Liver (tissue), 9 donors: ENCODE results near the gene NAA50. TPM values are rescaled to one million over a fixed set of nuclear protein-coding genes. Genes with fewer than 3 reads are reported as not detected.

ENCODE experiments used
- DNase-seq: peaks from one replicate; pipeline ENCODE4 v3.0.0-alpha.2; 2017; ENCODE audit warnings: low spot score
- H3K27ac ChIP-seq, 2 donors: one replicate each; pipeline ENCODE4 v1.7.0; 2013; ENCODE audit warnings: inconsistent platforms in 2 of 2, low read length in 2 of 2, control low read depth in 1 of 2, low read depth in 1 of 2, mild to moderate bottlenecking in 1 of 2
- H3K27me3 ChIP-seq, 4 donors: one replicate each; pipeline versions ENCODE4 v1.6.1 to v1.7.0; 2013; ENCODE audit warnings: low read length in 3 of 4, inconsistent platforms in 1 of 4, mild to moderate bottlenecking in 1 of 4, moderate library complexity in 1 of 4; ENCODE audit not compliant: control insufficient read depth in 4 of 4, insufficient read depth in 4 of 4
- H3K36me3 ChIP-seq, 4 donors: one replicate each; pipeline versions ENCODE4 v1.6.1 to v1.7.0; 2013; ENCODE audit warnings: low read length in 3 of 4, mild to moderate bottlenecking in 3 of 4, low read depth in 1 of 4, moderate library complexity in 1 of 4; ENCODE audit not compliant: control insufficient read depth in 4 of 4, insufficient read depth in 3 of 4
- H3K4me1 ChIP-seq, 4 donors: one replicate each; pipeline versions ENCODE4 v1.6.1 to v1.7.0; 2013; ENCODE audit warnings: low read length in 3 of 4, mild to moderate bottlenecking in 3 of 4, moderate library complexity in 1 of 4; ENCODE audit not compliant: control insufficient read depth in 4 of 4, insufficient read depth in 4 of 4
- H3K4me3 ChIP-seq, 3 donors: one replicate each; pipeline versions ENCODE4 v1.6.1 to v1.7.0; 2013; ENCODE audit warnings: low read length in 3 of 3, control low read depth in 1 of 3, low read depth in 1 of 3, mild to moderate bottlenecking in 1 of 3
- H3K9ac ChIP-seq, 2 donors: one replicate each; pipeline ENCODE4 v1.7.0; 2013; ENCODE audit warnings: low read length in 2 of 2, mild to moderate bottlenecking in 2 of 2, moderate library complexity in 2 of 2, control low read depth in 1 of 2, low read depth in 1 of 2
- H3K9me3 ChIP-seq, 4 donors: one replicate each; pipeline versions ENCODE4 v1.6.1 to v1.7.0; 2013; ENCODE audit warnings: low read length in 3 of 4; ENCODE audit not compliant: control insufficient read depth in 4 of 4
- ATF3 ChIP-seq: IDR thresholded peaks from 2 replicates; pipeline ENCODE4 v1.6.1; 2016; ENCODE audit warnings: antibody characterized with exemption
- CTCF ChIP-seq: fragments of 150-350 bp; IDR thresholded peaks from 2 replicates; pipeline ENCODE4 v1.5.1; 2017; ENCODE audit warnings: improper control_type of control experiment, low read depth, low read length; ENCODE audit not compliant: missing input control
- EGR1 ChIP-seq, 2 donors: IDR thresholded peaks; 2 replicates each; pipeline ENCODE4 v1.6.1; 2016 to 2018; ENCODE audit warnings: antibody characterized with exemption in 2 of 2, low read depth in 2 of 2
- FOXA1 ChIP-seq: IDR thresholded peaks from 2 replicates; pipeline ENCODE4 v1.6.1; 2016; ENCODE audit warnings: antibody characterized with exemption
- FOXA2 ChIP-seq: IDR thresholded peaks from 2 replicates; pipeline ENCODE4 v1.6.1; 2016; ENCODE audit warnings: antibody characterized with exemption
- GABPA ChIP-seq, 2 donors: IDR thresholded peaks in 1 of 2; conservative IDR thresholded peaks in 1 of 2; 2 replicates each; pipeline ENCODE4 v1.6.1; 2016; ENCODE audit warnings: antibody characterized with exemption in 2 of 2, mild to moderate bottlenecking in 1 of 2, moderate library complexity in 1 of 2
- HNF4A ChIP-seq, 2 donors: conservative IDR thresholded peaks; 2 replicates each; pipeline ENCODE4 v1.6.1; 2016; ENCODE audit warnings: antibody characterized with exemption in 2 of 2, mild to moderate bottlenecking in 2 of 2
- HNF4G ChIP-seq: IDR thresholded peaks from 2 replicates; pipeline ENCODE4 v1.6.1; 2016; ENCODE audit warnings: antibody characterized with exemption
- JUND ChIP-seq, 2 donors: IDR thresholded peaks; 2 replicates each; pipeline ENCODE4 v1.6.1; 2016; ENCODE audit warnings: antibody characterized with exemption in 2 of 2
- MAX ChIP-seq: IDR thresholded peaks from 2 replicates; pipeline ENCODE4 v1.6.1; 2016; ENCODE audit warnings: antibody characterized with exemption
- NR2F2 ChIP-seq: IDR thresholded peaks from 2 replicates; pipeline ENCODE4 v1.6.1; 2016; ENCODE audit warnings: antibody characterized with exemption
- RAD21 ChIP-seq, 2 donors: IDR thresholded peaks; 2 replicates each; pipeline ENCODE4 v1.6.1; 2016; ENCODE audit warnings: antibody characterized with exemption in 2 of 2, mild to moderate bottlenecking in 2 of 2
- REST ChIP-seq: IDR thresholded peaks from 2 replicates; pipeline ENCODE4 v1.6.1; 2016; ENCODE audit warnings: antibody characterized with exemption, mild to moderate bottlenecking
- RXRA ChIP-seq, 2 donors: IDR thresholded peaks; 2 replicates each; pipeline ENCODE4 v1.6.1; 2017 to 2018; ENCODE audit warnings: antibody characterized with exemption in 2 of 2, mild to moderate bottlenecking in 1 of 2
- SP1 ChIP-seq: IDR thresholded peaks from 2 replicates; pipeline ENCODE4 v1.6.1; 2018; ENCODE audit warnings: antibody characterized with exemption, mild to moderate bottlenecking
- TAF1 ChIP-seq: conservative IDR thresholded peaks from 2 replicates; pipeline ENCODE4 v1.6.1; 2016; ENCODE audit warnings: antibody characterized with exemption, mild to moderate bottlenecking
- YY1 ChIP-seq: IDR thresholded peaks from 2 replicates; pipeline ENCODE4 v1.6.1; 2016; ENCODE audit warnings: antibody characterized with exemption, mild to moderate bottlenecking
- ZBTB33 ChIP-seq: IDR thresholded peaks from 2 replicates; pipeline ENCODE4 v1.6.1; 2016; ENCODE audit warnings: antibody characterized with exemption
- WGBS: extraction: QIAGEN DNeasy Blood & Tissue Kit; methylation state at CpG from one replicate; pipeline ENCODE4 v1.1.7; 2013; 5-methylcytosine and 5-hydroxymethylcytosine counted together
- polyA plus RNA-seq, 2 donors: library from polyadenylated mRNA; stranded (reverse) in 1 of 2; unstranded in 1 of 2; fragments of 200-250 nt in 1 of 2; fragments of >200 nt in 1 of 2; fragmentation: Nextera tagmentation in 1 of 2; extraction: Ambion mirVana in 1 of 2; gene quantifications; one replicate each; pipeline versions ENCODE4 v1.2.1 to v1.2.3, GENCODE V29; 2013 to 2015
- total RNA-seq, 2 donors: library from RNA; depleted of rRNA; stranded (reverse); fragments of >200 nt; gene quantifications; one replicate each; pipeline ENCODE4 v1.2.3, GENCODE V29; 2014
- donor health status: healthy.
- donor health status: healthy.
- donor health status: healthy.
- donor health status: healthy.
- donor health status: healthy.

Gene NAA50
- total and polyA plus RNA-seq, 4 donors: 37.3 to 162 (median 73.9) TPM

- TF ChIP-seq CTCF (no peak), SP1 (no peak), GABPA (IDR thresholded peaks at IDR 0.05 in 1 of 2, conservative IDR thresholded peaks at IDR 0.05 in 1 of 2) (no peak), HNF4A (conservative IDR thresholded peaks at IDR 0.05) (no peak), FOXA2 (no peak), TAF1 (no peak), JUND (IDR thresholded peaks at IDR 0.05) (no peak)
These were observed 1.4 kb upstream of the NAA50 start (continued) for GRCh38 chr3:113747283-113748046.

- under 1% methylated on average over 34 of the region's 34 CpGs for WGBS
- DNase-seq: peak; percentile 85
- Histone ChIP-seq H3K9ac (peak within 1 kb of the TSS; percentile 99 to 100), H3K4me1 (peaks cover 5 to 50% (median 28%) of the 10 kb centered on the region in 4 donors), H3K36me3 (no peaks in the 10 kb centered on the region), H3K4me3 (peak within 1 kb of the TSS; percentile 77 to 99 (median 91)), H3K27me3 (no peaks in the 10 kb centered on the region), H3K27ac (peak within 1 kb of the TSS; percentile 98 to 100), H3K9me3 (no peaks in the 10 kb centered on the region)
- TF ChIP-seq NR2F2 (peak; percentile 0), MAX (peak; percentile 45), YY1 (peak; percentile 84), FOXA2 (no peak), REST (peak; percentile 52), CTCF (no peak), HNF4A (conservative IDR thresholded peaks at IDR 0.05) (no peak), TAF1 (peak; percentile 57), ZBTB33 (no peak), JUND (IDR thresholded peaks at IDR 0.05) (no peak), EGR1 (IDR thresholded peaks at IDR 0.05; ENCODE audit: low read depth in 2 of 2) (no peak), SP1 (peak; percentile 80), HNF4G (no peak), RAD21 (IDR thresholded peaks at IDR 0.05) (no peak), RXRA (IDR thresholded peaks at IDR 0.05) (peak in 1 of 2 donors; percentile 36), GABPA (IDR thresholded peaks at IDR 0.05 in 1 of 2, conservative IDR thresholded peaks at IDR 0.05 in 1 of 2) (peak; percentile 97 to 98), ATF3 (peak; percentile 55), FOXA1 (no peak)
These were observed 666 bp upstream of the NAA50 start, which contains the start of gene ATP6V1A for GRCh38 chr3:113746548-113747282. TSS of gene ATP6V1A (plus strand) at chr3:113747035. CDS start at chr3:113778754, 31,719 bp downstream.
